ENCODE measurements around the gene CEP164. TPM values are rescaled to one million over a fixed set of nuclear protein-coding genes. Genes with fewer than 3 reads are reported as not detected.

CEP164 gene
- total and polyA plus RNA-seq, 2 of the 4 experiments (the other 2 are of a cell fraction) = 23.3 to 26.9 TPM

DNA sequence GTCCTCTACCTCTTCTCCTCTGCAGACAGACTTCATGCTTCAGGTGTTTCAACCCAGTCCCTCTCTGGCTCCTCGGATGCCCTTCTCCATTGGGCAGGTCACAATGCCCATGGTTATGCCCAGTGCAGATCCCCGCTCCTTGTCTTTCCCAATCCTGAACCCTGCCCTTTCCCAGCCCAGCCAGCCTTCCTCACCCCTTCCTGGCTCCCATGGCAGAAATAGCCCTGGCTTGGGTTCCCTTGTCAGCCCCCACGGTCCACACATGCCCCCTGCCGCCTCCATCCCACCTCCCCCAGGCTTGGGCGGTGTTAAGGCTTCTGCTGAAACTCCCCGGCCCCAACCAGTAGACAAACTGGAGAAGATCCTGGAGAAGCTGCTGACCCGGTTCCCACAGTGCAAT is 45.8 kb upstream of the CEP164 start:
- intact Hi-C loops (cut with micrococcal nuclease) = loop anchor here (2.0 kb wide), 1 partner anchor 43 kb away; no protein-coding TSS in a partner anchor

More for the DNA sequence above, 45.8 kb upstream of the CEP164 start:
- no peak for DNase-seq
- H3K4ac ChIP-seq (ENCODE audit: low read depth, low read length) = peak overlapping the region; percentile 93
- peaks cover 21% of the 10 kb centered on the region for H3K36me3 ChIP-seq (ENCODE audit: control insufficient read depth, insufficient read depth, low read length)
- peak overlapping the region; percentile 53; the same call in 2 of the 3 replicates for H2BK15ac ChIP-seq (ENCODE audit: low read depth, low read length)
- peak overlapping the region; percentile 59; the same call in 1 of the 2 replicates for H3K56ac ChIP-seq (ENCODE audit: extremely low read depth, insufficient read depth, low read length)
- H2AK9ac ChIP-seq (replicated peaks; ENCODE audit: low read depth, low read length, poor library complexity) = peak overlapping the region; percentile 80
- CTCF ChIA-PET = no interaction called here
- H2AK5ac ChIP-seq (ENCODE audit: low read depth, low read length) = peak overlapping the region; percentile 88
- H3K18ac ChIP-seq (ENCODE audit: low read depth, low read length) = peak overlapping the region; percentile 41
- H3K27ac ChIP-seq (ENCODE audit: insufficient read depth, low read length) = peak overlapping the region; percentile 72
- H3K4me1 ChIP-seq (ENCODE audit: control insufficient read depth, insufficient read depth, low read length) = peaks cover 13% of the 10 kb centered on the region
- peak overlapping the region; percentile 75 for H3K14ac ChIP-seq (replicated peaks; ENCODE audit: low read depth, low read length)
- H4K91ac ChIP-seq (ENCODE audit: insufficient read depth, low read depth, low read length) = peak overlapping the region; percentile 94
- H3K23ac ChIP-seq (ENCODE audit: low read depth, low read length) = peak overlapping the region; percentile 63
- H2BK120ac ChIP-seq (ENCODE audit: low read depth, low read length) = peak overlapping the region; percentile 90
- peaks cover 21% of the 10 kb centered on the region for H3K9me1 ChIP-seq (ENCODE audit: insufficient read depth, low read length)
- 100% methylated on average over 1 of the region's 7 CpGs; no CpG with 5 or more reads in 1 of the 2 experiments for WGBS, 2 experiments (ENCODE audit: extremely low coverage in 2 of 2, insufficient read length in 1 of 2)
- H2BK5ac ChIP-seq (ENCODE audit: low read depth, low read length, poor library complexity, severe bottlenecking) = peak overlapping the region; percentile 81
- H3K9me3 ChIP-seq (ENCODE audit: control insufficient read depth, insufficient read depth, low read length) = no peaks in the 10 kb centered on the region
- no peaks in the 10 kb centered on the region for H4K20me1 ChIP-seq (ENCODE audit: insufficient read depth, low read length)
- no peak overlapping the region for H3K4me3 ChIP-seq (ENCODE audit: insufficient read depth, low read depth, low read length)
- TF ChIP-seq MXI1 (IDR thresholded peaks at IDR 0.05; ENCODE audit: borderline replicate concordance, low read depth, low read length) (no peak), MAFK (IDR thresholded peaks at IDR 0.05; ENCODE audit: low read depth, low read length) (no peak), SMC3 (IDR thresholded peaks at IDR 0.05; ENCODE audit: low read depth, low read length) (no peak), POLR2A (IDR thresholded peaks at IDR 0.05; ENCODE audit: low read depth, low read length) (no peak), CEBPB (IDR thresholded peaks at IDR 0.05; ENCODE audit: low read depth, low read length) (no peak), BHLHE40 (IDR thresholded peaks at IDR 0.05; ENCODE audit: low read depth, low read length) (no peak), ELK1 (IDR thresholded peaks at IDR 0.05; ENCODE audit: borderline replicate concordance, low read depth, low read length) (no peak), CTCF (conservative IDR thresholded peaks at IDR 0.05; ENCODE audit: low read depth, low read length) (no peak), CHD1 (IDR thresholded peaks at IDR 0.05; ENCODE audit: low read depth, low read length) (no peak), NFE2L2 (IDR thresholded peaks at IDR 0.05; ENCODE audit: low read depth, low read length) (no peak), MAZ (IDR thresholded peaks at IDR 0.05; ENCODE audit: borderline replicate concordance, low read depth, low read length) (no peak), RCOR1 (IDR thresholded peaks at IDR 0.05; ENCODE audit: insufficient replicate concordance, low read length) (no peak), FOS (IDR thresholded peaks at IDR 0.05; ENCODE audit: low read depth, low read length) (no peak), RFX5 (IDR thresholded peaks at IDR 0.05; ENCODE audit: low read depth, low read length) (no peak), RAD21 (IDR thresholded peaks at IDR 0.05; ENCODE audit: low read length) (no peak)
- TF ChIP-seq, protein P1, sequence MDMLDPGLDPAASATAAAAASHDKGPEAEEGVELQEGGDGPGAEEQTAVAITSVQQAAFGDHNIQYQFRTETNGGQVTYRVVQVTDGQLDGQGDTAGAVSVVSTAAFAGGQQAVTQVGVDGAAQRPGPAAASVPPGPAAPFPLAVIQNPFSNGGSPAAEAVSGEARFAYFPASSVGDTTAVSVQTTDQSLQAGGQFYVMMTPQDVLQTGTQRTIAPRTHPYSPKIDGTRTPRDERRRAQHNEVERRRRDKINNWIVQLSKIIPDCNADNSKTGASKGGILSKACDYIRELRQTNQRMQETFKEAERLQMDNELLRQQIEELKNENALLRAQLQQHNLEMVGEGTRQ (IDR thresholded peaks at IDR 0.05; ENCODE audit: low read depth, low read length) = no peak
- TSS peak; percentile 34 for BruUV-seq (replicated peaks)
- H3K79me1 ChIP-seq (ENCODE audit: low read depth in 1 of 2, low read length in 2 of 2) = peaks cover 5 to 15% of the 10 kb centered on the region in 2 experiments
- no peak overlapping the region for H2AFZ ChIP-seq (replicated peaks; ENCODE audit: low read length, poor library complexity)
- in situ Hi-C loops (cut with MboI; ENCODE audit: low sequenced_read_pairs) = no loop called here
- no peaks in the 10 kb centered on the region for H3K27me3 ChIP-seq (ENCODE audit: control insufficient read depth, insufficient read depth, low read length)
- H3K4me2 ChIP-seq (ENCODE audit: low read depth, low read length) = no peak overlapping the region
- peak overlapping the region; percentile 62 for H4K5ac ChIP-seq (ENCODE audit: low read depth, low read length)
- peak overlapping the region; percentile 9 to 83; a peak in 3 of 4 replicates for H4K8ac ChIP-seq (ENCODE audit: low read depth in 2 of 2, low read length in 2 of 2)
- no peak; the same call in 1 of the 2 replicates for ATAC-seq (ENCODE audit: low read depth)
- H3K9ac ChIP-seq (ENCODE audit: low read depth, low read length) = peak overlapping the region; percentile 13; the same call in 1 of the 2 replicates
- dilution Hi-C loops (cut with HindIII; ENCODE audit: low sequenced_read_pairs, unreplicated experiment) = no loop called here
- H2BK20ac ChIP-seq (ENCODE audit: low read depth, low read length) = peak overlapping the region; percentile 90
- POLR2A ChIA-PET (ENCODE audit: unreplicated experiment) = interaction anchor here (0.6 kb wide), 1 partner anchor 582 kb away, joined by 3 read pairs; no protein-coding TSS in a partner anchor

All from IMR-90 (cell line).